Smooth muscle cell (in vitro differentiated cells): ENCODE data around the gene THRB. TPM values are rescaled to one million over a fixed set of nuclear protein-coding genes. Genes with fewer than 3 reads are reported as not detected.

Experiments used
- DNase-seq: peaks from one replicate; lab custom pipeline; 2025; ENCODE audit not compliant: unreplicated experiment; lab: John Stamatoyannopoulos, UW
- H2AFZ ChIP-seq: fragments of 200-600 bp; sonication (generic); 2 replicates; pipeline ENCODE4 v1.6.0; 2016; ENCODE audit warnings: antibody characterized with exemption, low read depth, mild to moderate bottlenecking
- H3F3A ChIP-seq: fragments of 200-600 bp; sonication (generic); 2 replicates; pipeline ENCODE4 v1.6.0; 2017; ENCODE audit warnings: antibody characterized with exemption, low read depth
- H3K27ac ChIP-seq: fragments of 200-600 bp; sonication (generic); 2 replicates; pipeline ENCODE4 v1.5.1; 2016; ENCODE audit warnings: low read depth, mild to moderate bottlenecking
- H3K27me3 ChIP-seq: fragments of 200-600 bp; sonication (generic); 2 replicates; pipeline ENCODE4 v1.6.1; 2016; ENCODE audit warnings: low read depth, mild to moderate bottlenecking
- H3K36me3 ChIP-seq: fragments of 200-600 bp; sonication (generic); 2 replicates; pipeline ENCODE4 v1.5.1; 2016; ENCODE audit warnings: low read depth
- H3K4me1 ChIP-seq: fragments of 200-600 bp; sonication (generic); 2 replicates; pipeline ENCODE4 v1.5.1; 2016; ENCODE audit warnings: low read depth
- H3K4me2 ChIP-seq: fragments of 200-600 bp; sonication (generic); 2 replicates; pipeline ENCODE4 v1.6.0; 2016; ENCODE audit warnings: mild to moderate bottlenecking
- H3K4me3 ChIP-seq: fragments of 200-600 bp; sonication (generic); 2 replicates; pipeline ENCODE4 v1.5.1; 2016; ENCODE audit warnings: mild to moderate bottlenecking
- H3K79me2 ChIP-seq: fragments of 200-600 bp; sonication (generic); 2 replicates; pipeline ENCODE4 v1.6.0; 2016; ENCODE audit warnings: low read depth, mild to moderate bottlenecking
- H3K9ac ChIP-seq: fragments of 200-600 bp; sonication (generic); 2 replicates; pipeline ENCODE4 v1.6.0; 2016; ENCODE audit warnings: low read depth
- H3K9me3 ChIP-seq: fragments of 200-600 bp; sonication (generic); replicated peaks from 2 replicates; pipeline ENCODE4 v1.5.1; 2016; ENCODE audit warnings: low read depth
- H4K20me1 ChIP-seq: fragments of 200-600 bp; sonication (generic); 2 replicates; pipeline ENCODE4 v1.6.0; 2016; ENCODE audit warnings: low read depth
- CTCF ChIP-seq: fragments of 200-600 bp; sonication (generic); IDR thresholded peaks from 2 replicates; pipeline ENCODE4 v1.5.1; 2017; ENCODE audit warnings: borderline replicate concordance, mild to moderate bottlenecking, antibody characterized with exemption; ENCODE audit not compliant: insufficient read depth, poor library complexity, severe bottlenecking
- WGBS: methylation state at CpG from one replicate; pipeline ENCODE4 v1.1.7; 2016; ENCODE audit warnings: low lambda C conversion rate; 5-methylcytosine and 5-hydroxymethylcytosine counted together
- polyA plus RNA-seq: library from polyadenylated mRNA; unstranded; fragments of >200 nt; fragmentation: Nextera tagmentation; extraction: Ambion mirVana; gene quantifications from 2 replicates; pipeline ENCODE4 v1.2.1, GENCODE V29; 2016
- total RNA-seq: library from RNA; depleted of rRNA; stranded (reverse); fragments of >200 nt; gene quantifications from 2 replicates; pipeline ENCODE4 v1.2.3, GENCODE V29; 2014

THRB gene
- total and polyA plus RNA-seq, 2 experiments from 2014 or later: 5.6 to 43.8 TPM

- H3K27ac ChIP-seq: no peak overlapping the region
- H3K79me2 ChIP-seq: no peaks in the 10 kb centered on the region
- TF ChIP-seq CTCF: no peak
- no peak overlapping the region for H3K9ac ChIP-seq
- H3K4me2 ChIP-seq: no peak overlapping the region
- no peaks in the 10 kb centered on the region for H3F3A ChIP-seq
- peaks cover 11% of the 10 kb centered on the region for H3K4me1 ChIP-seq
- DNase-seq: no peak
- H3K27me3 ChIP-seq: no peaks in the 10 kb centered on the region
- WGBS: 80% methylated on average over 3 of the region's 3 CpGs
- H3K9me3 ChIP-seq: no peaks in the 10 kb centered on the region
- no peak overlapping the region for H2AFZ ChIP-seq
- peaks cover 3% of the 10 kb centered on the region for H4K20me1 ChIP-seq
- H3K4me3 ChIP-seq: no peak overlapping the region
- no peaks in the 10 kb centered on the region for H3K36me3 ChIP-seq
Observed at GRCh38 chr3:24393316-24393715, 101.3 kb downstream of the THRB start.

GRCh38 chr3:24390169-24391130, 104.2 kb downstream of the THRB start:
- Histone ChIP-seq H3K9ac (no peak overlapping the region), H3K4me3 (no peak overlapping the region), H3K4me1 (peaks cover 11% of the 10 kb centered on the region), H4K20me1 (peaks cover 3% of the 10 kb centered on the region), H3K27me3 (no peaks in the 10 kb centered on the region), H3K27ac (peak overlapping the region; percentile 69), H3K9me3 (no peaks in the 10 kb centered on the region), H3F3A (no peaks in the 10 kb centered on the region), H3K4me2 (peak overlapping the region; percentile 40), H3K79me2 (no peaks in the 10 kb centered on the region), H2AFZ (no peak overlapping the region), H3K36me3 (no peaks in the 10 kb centered on the region)
- WGBS: 80% methylated on average over 3 of the region's 3 CpGs
- no peak for DNase-seq
- TF ChIP-seq CTCF: no peak

- H3F3A ChIP-seq: no peaks in the 10 kb centered on the region
- WGBS: 63% methylated on average over 6 of the region's 6 CpGs
- no peaks in the 10 kb centered on the region for H3K36me3 ChIP-seq
- no peaks in the 10 kb centered on the region for H3K9me3 ChIP-seq
- H3K9ac ChIP-seq: peak overlapping the region; percentile 31
- peaks cover 11% of the 10 kb centered on the region for H3K4me1 ChIP-seq
- H2AFZ ChIP-seq: no peak overlapping the region
- H4K20me1 ChIP-seq: peaks cover 3% of the 10 kb centered on the region
- H3K4me3 ChIP-seq: no peak overlapping the region
- no peak for DNase-seq
- H3K4me2 ChIP-seq: peak overlapping the region; percentile 40
- no peaks in the 10 kb centered on the region for H3K79me2 ChIP-seq
- H3K27me3 ChIP-seq: no peaks in the 10 kb centered on the region
- H3K27ac ChIP-seq: peak overlapping the region; percentile 69
- no peak for TF ChIP-seq CTCF
Observed at GRCh38 chr3:24389108-24390090, 105.3 kb downstream of the THRB start.
